ENCODE measurements around the gene PCMT1.

Gene PCMT1

DNA sequence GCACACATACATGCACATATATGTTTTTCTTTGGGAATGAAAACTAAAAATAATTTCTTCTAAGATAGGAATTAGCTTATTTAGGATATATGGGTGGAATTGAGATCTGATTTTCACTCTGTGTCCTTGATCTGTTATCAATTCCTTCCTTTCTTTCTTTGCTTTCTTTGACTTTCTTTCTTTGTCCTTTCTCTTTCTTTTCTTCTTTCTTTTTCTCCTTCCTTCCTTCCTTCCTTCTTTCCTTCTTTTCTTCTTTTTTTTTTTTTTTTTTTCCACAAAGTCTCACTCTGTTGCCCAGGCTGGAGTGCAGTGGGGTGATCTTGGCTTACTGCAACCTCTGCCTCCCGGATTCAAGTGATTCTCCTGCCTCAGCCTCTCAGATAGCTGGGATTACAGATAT lies 28.1 kb downstream of the PCMT1 start:
- Histone ChIP-seq H3K9me3 (replicated peaks; ENCODE audit: low read length) (no peaks in the 10 kb centered on the region), H3K36me3 (ENCODE audit: insufficient read depth, low read length) (peaks cover 40% of the 10 kb centered on the region), H3K27me3 (ENCODE audit: control insufficient read depth, insufficient read depth, low read length) (no peaks in the 10 kb centered on the region), H3K9ac (ENCODE audit: low read depth, low read length) (no peak overlapping the region), H3K4me2 (ENCODE audit: low read length) (no peak overlapping the region), H3K4me1 (ENCODE audit: control insufficient read depth, insufficient read depth, low read length) (no peaks in the 10 kb centered on the region), H3K4me3 (ENCODE audit: low read length) (no peak overlapping the region)

- Histone ChIP-seq H3K4me3 (ENCODE audit: low read length) (no peak overlapping the region), H3K27me3 (ENCODE audit: control insufficient read depth, insufficient read depth, low read length) (no peaks in the 10 kb centered on the region), H3K4me2 (ENCODE audit: low read length) (no peak overlapping the region), H3K4me1 (ENCODE audit: control insufficient read depth, insufficient read depth, low read length) (no peaks in the 10 kb centered on the region), H3K36me3 (ENCODE audit: insufficient read depth, low read length) (peaks cover 47% of the 10 kb centered on the region), H3K9me3 (replicated peaks; ENCODE audit: low read length) (no peaks in the 10 kb centered on the region), H3K9ac (ENCODE audit: low read depth, low read length) (no peak overlapping the region)
Measured at GRCh38 chr6:149779644-149779963, 30.1 kb downstream of the PCMT1 start.

- Histone ChIP-seq H3K9me3 (replicated peaks; ENCODE audit: low read length) (no peaks in the 10 kb centered on the region), H3K27me3 (ENCODE audit: control insufficient read depth, insufficient read depth, low read length) (no peaks in the 10 kb centered on the region), H3K4me1 (ENCODE audit: control insufficient read depth, insufficient read depth, low read length) (no peaks in the 10 kb centered on the region), H3K9ac (ENCODE audit: low read depth, low read length) (no peak overlapping the region), H3K4me3 (ENCODE audit: low read length) (no peak overlapping the region), H3K36me3 (ENCODE audit: insufficient read depth, low read length) (peaks cover 36% of the 10 kb centered on the region), H3K4me2 (ENCODE audit: low read length) (no peak overlapping the region)
Measured at GRCh38 chr6:149781715-149782114, 32.2 kb downstream of the PCMT1 start.

DNA sequence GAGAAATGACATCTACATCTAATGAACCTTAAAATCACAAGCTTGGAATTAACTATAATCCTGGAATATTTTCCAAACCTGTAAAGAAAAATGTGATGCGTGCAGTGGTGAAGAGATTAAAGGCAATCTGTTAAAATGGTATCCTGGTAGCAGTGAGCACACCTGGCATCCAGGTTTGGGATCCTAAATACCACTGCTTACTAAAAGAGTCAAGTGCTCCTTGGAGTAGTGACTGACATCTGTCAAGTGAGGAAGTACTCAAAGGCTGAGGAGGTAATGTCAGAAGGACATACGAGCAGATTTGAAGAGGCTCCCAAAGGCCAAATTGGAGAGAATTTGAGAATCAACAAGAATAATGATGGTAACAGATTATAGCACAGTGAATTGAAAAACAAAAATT lies 32.8 kb downstream of the PCMT1 start:
- no peaks in the 10 kb centered on the region for H3K9me3 ChIP-seq (replicated peaks; ENCODE audit: low read length)
- H3K9ac ChIP-seq (ENCODE audit: low read depth, low read length): no peak overlapping the region
- no peaks in the 10 kb centered on the region for H3K27me3 ChIP-seq (ENCODE audit: control insufficient read depth, insufficient read depth, low read length)
- no peak overlapping the region for H3K4me2 ChIP-seq (ENCODE audit: low read length)
- no peaks in the 10 kb centered on the region for H3K4me1 ChIP-seq (ENCODE audit: control insufficient read depth, insufficient read depth, low read length)
- H3K36me3 ChIP-seq (ENCODE audit: insufficient read depth, low read length): peaks cover 35% of the 10 kb centered on the region
- H3K4me3 ChIP-seq (ENCODE audit: low read length): no peak overlapping the region

DNA sequence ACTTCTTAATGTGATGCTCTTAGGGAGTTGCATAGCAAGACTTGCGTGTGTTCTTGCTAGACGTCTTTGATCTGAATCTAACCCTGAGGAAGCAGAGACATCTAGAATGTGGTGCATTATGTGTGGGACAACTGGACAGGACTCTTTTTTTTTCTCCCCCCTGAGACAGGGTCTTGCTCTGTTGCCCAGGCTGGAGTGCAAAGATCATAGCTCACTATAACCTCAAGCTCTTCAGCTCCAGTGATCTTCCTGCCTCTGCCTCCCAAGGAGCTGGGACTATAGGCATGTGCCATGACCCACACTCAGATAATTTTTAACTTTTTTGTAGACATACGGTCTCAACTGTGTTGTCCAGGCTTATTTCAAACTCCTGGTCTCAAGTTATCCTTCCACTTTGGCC lies 34.0 kb downstream of the PCMT1 start:
- H3K4me2 ChIP-seq (ENCODE audit: low read length): no peak overlapping the region
- H3K9ac ChIP-seq (ENCODE audit: low read depth, low read length): no peak overlapping the region
- no peak overlapping the region for H3K4me3 ChIP-seq (ENCODE audit: low read length)
- H3K4me1 ChIP-seq (ENCODE audit: control insufficient read depth, insufficient read depth, low read length): no peaks in the 10 kb centered on the region
- peaks cover 35% of the 10 kb centered on the region for H3K36me3 ChIP-seq (ENCODE audit: insufficient read depth, low read length)
- no peaks in the 10 kb centered on the region for H3K27me3 ChIP-seq (ENCODE audit: control insufficient read depth, insufficient read depth, low read length)
- no peaks in the 10 kb centered on the region for H3K9me3 ChIP-seq (replicated peaks; ENCODE audit: low read length)

DNA sequence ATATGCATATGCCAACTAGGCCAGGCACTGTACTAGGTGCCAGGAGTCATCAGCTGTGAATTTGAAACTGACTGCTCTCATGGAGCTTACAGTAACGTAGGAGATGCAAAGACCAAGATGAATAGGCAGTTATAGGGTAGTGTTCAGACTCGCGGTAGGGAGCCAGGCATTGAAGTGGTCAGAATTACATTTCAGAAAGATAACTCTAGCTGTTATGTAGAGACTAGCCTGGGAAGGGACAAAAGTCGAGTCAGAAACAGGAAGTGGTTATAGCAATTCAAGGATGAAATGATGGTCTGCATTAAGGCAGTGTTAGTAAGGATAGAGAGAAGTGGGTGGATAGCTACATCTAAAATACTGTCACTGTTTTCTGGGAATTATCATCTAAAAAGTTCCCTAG lies 56.6 kb downstream of the PCMT1 start:
- no peak overlapping the region for H3K4me3 ChIP-seq (ENCODE audit: low read length)
- no peak overlapping the region for H3K9ac ChIP-seq (ENCODE audit: low read depth, low read length)
- peaks cover 25% of the 10 kb centered on the region for H3K36me3 ChIP-seq (ENCODE audit: insufficient read depth, low read length)
- H3K27me3 ChIP-seq (ENCODE audit: control insufficient read depth, insufficient read depth, low read length): no peaks in the 10 kb centered on the region
- H3K9me3 ChIP-seq (replicated peaks; ENCODE audit: low read length): no peaks in the 10 kb centered on the region
- H3K4me2 ChIP-seq (ENCODE audit: low read length): no peak overlapping the region
- no peaks in the 10 kb centered on the region for H3K4me1 ChIP-seq (ENCODE audit: control insufficient read depth, insufficient read depth, low read length)

DNA sequence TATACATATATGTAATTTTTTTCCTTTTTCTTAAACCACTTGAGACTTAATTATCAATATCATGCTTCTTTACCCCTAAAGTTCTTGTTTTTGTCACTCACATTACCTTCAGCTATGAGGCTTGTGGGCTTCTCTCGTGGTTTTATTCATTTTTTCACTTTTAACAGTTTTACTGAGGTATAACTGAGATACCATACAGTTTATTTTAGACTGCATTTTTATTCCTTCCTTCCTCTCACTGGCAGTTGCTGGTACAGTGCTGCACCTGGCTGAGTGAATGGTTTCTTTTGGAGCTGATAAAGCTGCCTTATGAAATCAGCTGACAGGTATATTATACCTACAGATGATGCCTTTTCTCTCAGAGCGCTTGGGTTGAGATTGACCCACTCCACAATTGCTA lies 60.3 kb downstream of the PCMT1 start:
- peaks cover 36% of the 10 kb centered on the region for H3K36me3 ChIP-seq (ENCODE audit: insufficient read depth, low read length)

DNA sequence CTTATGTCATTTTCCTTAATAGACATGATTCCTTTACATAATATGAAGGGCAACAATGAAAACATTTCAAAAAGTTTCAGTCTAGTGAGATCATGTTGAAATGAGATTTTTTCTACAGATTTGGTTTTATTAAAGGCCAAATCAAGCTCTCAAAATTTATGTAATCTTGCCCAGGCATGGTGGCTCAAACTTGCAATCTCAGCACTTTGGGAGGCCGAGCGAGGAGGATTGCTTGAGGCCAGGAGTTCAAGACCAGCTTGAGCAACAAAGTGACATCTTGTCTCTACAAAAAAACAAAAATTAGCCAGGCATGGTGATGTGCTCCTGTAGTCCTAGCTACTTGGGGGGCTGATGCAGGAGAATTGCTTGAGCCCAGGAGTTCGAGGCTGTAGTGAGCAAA lies 63.8 kb downstream of the PCMT1 start:
- Histone ChIP-seq H3K4me3 (ENCODE audit: low read length) (no peak overlapping the region), H3K9ac (ENCODE audit: low read depth, low read length) (no peak overlapping the region), H3K4me2 (ENCODE audit: low read length) (no peak overlapping the region), H3K9me3 (replicated peaks; ENCODE audit: low read length) (no peaks in the 10 kb centered on the region), H3K27me3 (ENCODE audit: control insufficient read depth, insufficient read depth, low read length) (no peaks in the 10 kb centered on the region), H3K4me1 (ENCODE audit: control insufficient read depth, insufficient read depth, low read length) (no peaks in the 10 kb centered on the region), H3K36me3 (ENCODE audit: insufficient read depth, low read length) (peaks cover 32% of the 10 kb centered on the region)

More for the DNA sequence above, 60.3 kb downstream of the PCMT1 start:
- Histone ChIP-seq H3K27me3 (ENCODE audit: control insufficient read depth, insufficient read depth, low read length) (no peaks in the 10 kb centered on the region), H3K9ac (ENCODE audit: low read depth, low read length) (no peak overlapping the region), H3K4me1 (ENCODE audit: control insufficient read depth, insufficient read depth, low read length) (no peaks in the 10 kb centered on the region), H3K9me3 (replicated peaks; ENCODE audit: low read length) (no peaks in the 10 kb centered on the region), H3K4me3 (ENCODE audit: low read length) (no peak overlapping the region), H3K4me2 (ENCODE audit: low read length) (no peak overlapping the region)

- Histone ChIP-seq H3K4me3 (ENCODE audit: low read length) (no peak overlapping the region), H3K4me1 (ENCODE audit: control insufficient read depth, insufficient read depth, low read length) (no peaks in the 10 kb centered on the region), H3K4me2 (ENCODE audit: low read length) (no peak overlapping the region), H3K9me3 (replicated peaks; ENCODE audit: low read length) (no peaks in the 10 kb centered on the region), H3K9ac (ENCODE audit: low read depth, low read length) (no peak overlapping the region), H3K36me3 (ENCODE audit: insufficient read depth, low read length) (peaks cover 24% of the 10 kb centered on the region), H3K27me3 (ENCODE audit: control insufficient read depth, insufficient read depth, low read length) (no peaks in the 10 kb centered on the region)
Measured at GRCh38 chr6:149815788-149816187, 66.2 kb downstream of the PCMT1 start.

DNA sequence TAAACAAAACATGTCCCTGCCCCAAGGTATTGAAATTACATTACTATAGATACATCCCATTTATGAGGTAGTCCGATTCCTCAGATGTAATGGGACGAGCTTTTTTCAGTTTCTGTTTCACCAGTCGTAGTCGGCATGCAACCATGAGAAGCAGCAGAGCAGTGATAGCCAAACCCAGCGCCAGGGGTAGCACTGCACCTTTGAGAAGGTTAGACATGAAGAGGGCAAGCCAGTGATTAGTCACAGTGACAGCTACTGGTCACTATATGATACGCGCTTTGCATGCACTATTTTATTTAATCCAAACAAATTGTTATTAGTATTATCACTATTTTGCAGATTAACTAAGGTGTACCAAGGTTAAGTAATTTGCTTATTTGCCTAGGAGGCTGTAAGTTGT lies 71.0 kb downstream of the PCMT1 start:
- Histone ChIP-seq H3K27me3 (ENCODE audit: control insufficient read depth, insufficient read depth, low read length) (no peaks in the 10 kb centered on the region), H3K4me1 (ENCODE audit: control insufficient read depth, insufficient read depth, low read length) (no peaks in the 10 kb centered on the region), H3K9me3 (replicated peaks; ENCODE audit: low read length) (no peaks in the 10 kb centered on the region), H3K36me3 (ENCODE audit: insufficient read depth, low read length) (peaks cover 4% of the 10 kb centered on the region), H3K4me2 (ENCODE audit: low read length) (no peak overlapping the region), H3K4me3 (ENCODE audit: low read length) (no peak overlapping the region), H3K9ac (ENCODE audit: low read depth, low read length) (no peak overlapping the region)

DNA sequence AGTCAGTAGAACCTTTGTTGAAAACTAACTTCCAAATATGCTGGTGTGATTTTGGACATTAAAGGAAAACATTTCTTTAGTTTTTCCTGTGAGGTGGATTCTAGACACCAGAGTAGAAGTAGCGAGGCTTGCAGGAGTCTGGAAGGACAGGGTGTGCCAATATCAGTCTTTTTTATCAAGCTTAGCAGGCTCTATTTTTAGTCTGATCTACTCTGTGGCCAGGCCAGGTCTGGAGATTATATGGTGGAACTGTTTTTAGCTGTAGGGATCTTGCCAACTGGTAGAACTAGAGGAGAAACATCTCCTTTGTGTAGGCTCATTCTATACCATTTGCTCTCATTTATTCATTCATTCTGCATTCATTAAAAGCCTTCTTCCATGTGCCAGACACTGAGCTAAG lies 72.0 kb downstream of the PCMT1 start:
- Histone ChIP-seq H3K36me3 (ENCODE audit: insufficient read depth, low read length) (peaks cover 4% of the 10 kb centered on the region), H3K9me3 (replicated peaks; ENCODE audit: low read length) (no peaks in the 10 kb centered on the region), H3K4me3 (ENCODE audit: low read length) (no peak overlapping the region), H3K4me2 (ENCODE audit: low read length) (no peak overlapping the region), H3K9ac (ENCODE audit: low read depth, low read length) (no peak overlapping the region), H3K27me3 (ENCODE audit: control insufficient read depth, insufficient read depth, low read length) (no peaks in the 10 kb centered on the region), H3K4me1 (ENCODE audit: control insufficient read depth, insufficient read depth, low read length) (no peaks in the 10 kb centered on the region)

GRCh38 chr6:149823013-149823412 lies 73.5 kb downstream of the PCMT1 start:
- Histone ChIP-seq H3K9ac (ENCODE audit: low read depth, low read length) (no peak overlapping the region), H3K4me2 (ENCODE audit: low read length) (no peak overlapping the region), H3K4me1 (ENCODE audit: control insufficient read depth, insufficient read depth, low read length) (no peaks in the 10 kb centered on the region), H3K27me3 (ENCODE audit: control insufficient read depth, insufficient read depth, low read length) (no peaks in the 10 kb centered on the region), H3K36me3 (ENCODE audit: insufficient read depth, low read length) (peaks cover 4% of the 10 kb centered on the region), H3K9me3 (replicated peaks; ENCODE audit: low read length) (no peaks in the 10 kb centered on the region), H3K4me3 (ENCODE audit: low read length) (no peak overlapping the region)

- Histone ChIP-seq H3K4me2 (ENCODE audit: low read length) (no peak overlapping the region), H3K9me3 (replicated peaks; ENCODE audit: low read length) (no peaks in the 10 kb centered on the region), H3K4me1 (ENCODE audit: control insufficient read depth, insufficient read depth, low read length) (no peaks in the 10 kb centered on the region), H3K36me3 (ENCODE audit: insufficient read depth, low read length) (peaks cover 4% of the 10 kb centered on the region), H3K27me3 (ENCODE audit: control insufficient read depth, insufficient read depth, low read length) (no peaks in the 10 kb centered on the region), H3K9ac (ENCODE audit: low read depth, low read length) (no peak overlapping the region), H3K4me3 (ENCODE audit: low read length) (no peak overlapping the region)
Measured at GRCh38 chr6:149825292-149825691, 75.8 kb downstream of the PCMT1 start.

All from skeletal muscle satellite cell (primary cell).